Fibroblast of skin of abdomen (primary cell): Measurements from ENCODE around the gene CLDN19.
"Not testable (repeated sequence)": the region's sequence is repeated elsewhere in the genome, so short reads cannot be mapped to it uniquely, and the experiment has no call there.

ENCODE experiments used
- DNase-seq: peaks from one replicate; pipeline ENCODE4 v3.0.0-alpha.2; 2013

The CLDN19 gene

DNA sequence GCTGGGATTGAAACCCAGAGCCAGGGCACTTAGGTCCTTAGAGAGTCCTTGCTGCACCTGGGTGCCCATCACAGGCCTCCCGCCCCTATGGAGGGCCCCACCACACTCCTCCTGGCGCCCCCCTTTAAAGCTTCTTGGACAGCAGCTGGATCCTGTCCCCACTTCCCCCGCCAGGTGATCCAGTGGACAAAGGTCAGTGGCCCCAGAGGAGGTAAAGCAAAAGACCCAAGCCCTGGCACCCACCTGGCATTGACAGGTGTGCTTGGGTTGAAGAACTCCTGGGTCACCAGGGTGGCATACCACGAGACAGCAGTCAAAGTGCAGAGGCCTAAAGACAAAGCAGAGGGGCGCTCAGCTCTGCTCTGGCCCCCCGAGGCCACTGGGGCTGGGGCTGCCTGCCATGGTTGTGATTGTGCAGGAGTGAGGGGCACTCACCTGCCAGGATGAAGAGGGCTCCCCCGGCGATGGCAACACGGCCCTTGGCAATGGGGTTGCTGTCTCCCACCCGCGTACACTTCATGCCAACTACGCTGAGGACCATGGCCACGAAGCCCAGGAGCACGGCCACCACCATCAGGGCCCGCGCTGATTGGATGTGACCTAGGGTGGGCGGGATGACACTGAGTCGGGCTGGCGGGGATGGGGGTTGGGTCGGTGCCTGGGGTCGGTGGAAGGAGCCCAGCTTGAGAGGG is 1.9 kb downstream of the CLDN19 start:
- DNase-seq: no peak

- DNase-seq: no peak
Observed at GRCh38 chr1:42737257-42737656, 2.8 kb downstream of the CLDN19 start.

- DNase-seq: no peak
Observed at GRCh38 chr1:42736571-42737200, 3.4 kb downstream of the CLDN19 start.

- DNase-seq: no peak
Observed at GRCh38 chr1:42736152-42736551, 3.9 kb downstream of the CLDN19 start.

DNA sequence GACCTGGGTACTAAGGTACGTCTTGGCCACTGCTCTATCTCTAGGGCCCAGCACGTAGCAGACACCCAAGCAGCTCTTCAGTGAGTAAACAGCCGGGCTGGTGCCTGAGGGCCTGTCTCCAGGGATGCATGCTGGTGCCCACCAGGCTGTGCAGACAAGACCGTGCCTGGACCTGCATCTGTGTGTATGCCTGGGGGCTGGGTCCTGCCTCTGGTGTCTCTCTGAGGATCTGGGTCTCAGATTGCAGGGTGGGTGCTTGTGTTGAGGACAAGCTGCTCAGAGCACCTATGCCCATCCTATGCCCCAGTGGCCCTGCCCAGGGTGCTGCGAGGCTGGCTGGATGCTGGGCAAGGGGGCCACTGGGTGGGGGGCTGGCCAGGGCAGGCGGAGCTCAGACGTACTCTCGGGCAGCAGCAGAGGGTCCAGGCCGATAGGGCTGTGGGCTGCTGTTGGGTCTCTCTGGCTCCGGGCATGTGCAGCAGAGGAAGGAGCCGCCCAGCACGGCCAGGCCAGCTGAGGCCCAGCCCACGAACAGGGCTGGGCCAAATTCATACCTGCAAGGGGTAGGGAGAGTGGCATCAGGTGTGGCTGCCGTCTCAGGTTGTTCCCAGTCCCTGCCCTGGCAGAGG is 4.4 kb downstream of the CLDN19 start:
- no peak for DNase-seq

GRCh38 chr1:42735056-42735455 is 5.0 kb downstream of the CLDN19 start:
- no peak for DNase-seq

DNA sequence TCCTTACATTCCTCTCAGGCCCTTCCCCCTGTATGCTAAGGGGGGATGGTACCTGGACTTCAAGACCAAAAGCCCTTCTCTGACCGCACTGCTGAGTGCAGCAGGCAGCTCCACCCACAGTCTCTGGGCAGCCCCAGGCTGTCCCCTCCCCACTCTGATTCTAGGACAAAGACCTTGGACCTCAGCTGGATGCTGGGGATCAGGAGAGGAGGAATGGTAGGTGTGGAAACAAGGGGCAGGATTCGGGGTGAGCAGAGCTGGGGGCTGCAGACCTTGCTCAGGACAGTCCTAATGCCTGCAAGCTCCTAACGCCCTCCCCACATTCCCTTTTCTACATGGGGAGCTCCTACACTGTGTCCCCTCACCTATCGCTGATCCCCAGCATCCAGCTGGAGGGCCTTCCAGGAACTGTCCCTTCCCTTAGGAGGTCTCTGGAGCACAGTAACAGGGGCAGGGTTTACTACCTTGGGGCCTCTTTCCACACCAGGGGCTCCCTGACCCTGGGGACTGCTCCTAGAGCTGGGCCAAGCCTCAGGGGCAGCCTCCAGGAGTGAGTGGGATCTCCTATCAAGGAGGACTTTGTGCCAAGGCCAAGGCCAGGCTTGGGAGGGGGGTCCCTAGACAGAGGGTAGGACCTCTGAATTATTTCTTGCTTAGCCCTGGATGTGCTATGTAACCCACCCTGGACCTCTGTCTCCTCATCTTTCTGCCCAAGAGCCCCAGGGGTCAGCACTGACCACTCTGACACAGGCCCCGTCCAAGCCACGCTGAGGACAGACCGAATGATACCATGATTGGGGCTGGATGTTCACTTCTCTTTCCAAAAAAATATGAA is 5.6 kb downstream of the CLDN19 start:
- no peak for DNase-seq

DNA sequence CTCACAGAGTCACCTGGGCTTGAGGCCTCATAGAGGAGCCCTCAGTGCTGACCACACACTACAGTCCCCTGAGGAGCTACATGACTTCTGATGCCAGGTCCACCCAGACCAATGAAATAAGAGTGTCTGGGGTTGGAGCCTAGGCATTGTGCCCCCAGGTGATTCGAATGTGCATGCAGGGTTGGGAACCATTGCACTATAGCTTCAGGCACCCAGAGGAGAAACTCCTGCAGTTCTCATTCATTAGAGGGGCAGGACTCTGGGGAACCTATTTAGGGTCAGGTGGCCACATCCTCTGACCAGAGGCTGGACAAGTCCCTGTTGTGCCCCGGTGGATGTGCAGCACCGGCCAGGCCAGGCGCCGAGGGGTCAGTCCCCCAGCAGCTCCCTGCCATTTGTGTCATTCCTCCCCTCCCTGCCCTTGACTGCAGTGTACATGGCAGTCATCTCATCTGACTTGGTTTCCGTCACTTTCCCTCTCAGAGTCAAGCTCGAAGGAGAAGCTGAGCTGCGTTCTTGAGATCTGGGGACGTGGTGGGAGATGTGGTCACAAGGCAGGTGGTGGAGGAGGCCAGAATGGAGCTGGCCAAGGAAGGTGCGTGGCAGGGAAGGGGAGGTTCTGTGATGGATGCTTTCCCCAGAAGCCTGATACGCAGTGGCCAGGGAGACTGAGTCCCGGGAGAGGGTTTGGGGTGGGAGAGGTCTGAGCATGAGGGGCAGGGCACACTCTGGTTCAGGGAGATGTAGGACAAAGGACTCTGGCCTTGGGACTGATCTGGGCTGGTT is 6.4 kb downstream of the CLDN19 start:
- no peak for DNase-seq

DNA sequence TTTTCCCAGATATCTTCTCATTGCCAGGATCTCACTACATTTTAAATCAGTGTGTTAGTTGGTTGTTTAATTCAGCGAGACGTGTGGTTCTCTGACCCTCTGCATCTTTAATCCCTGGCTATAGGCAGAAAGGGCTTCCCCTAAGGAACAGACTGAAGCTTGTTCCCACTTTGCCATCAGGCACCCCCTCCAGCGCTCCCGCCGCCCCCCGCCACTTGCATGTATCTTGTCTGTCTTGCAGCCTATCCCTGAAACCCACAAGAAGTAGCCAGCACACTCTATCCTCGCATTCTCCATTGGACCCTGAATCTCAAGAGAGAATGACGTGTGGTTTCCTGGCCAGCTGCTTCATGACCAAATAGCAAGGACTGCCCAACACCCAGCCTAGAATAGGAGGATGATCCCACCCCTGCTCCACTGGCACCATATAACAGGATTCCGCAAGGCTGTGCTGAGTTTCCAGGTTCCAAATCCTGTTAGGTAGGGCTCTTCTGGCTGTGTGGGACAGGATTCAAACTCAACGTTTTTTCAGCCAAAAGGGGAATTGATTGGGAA is 7.8 kb downstream of the CLDN19 start:
- DNase-seq: no peak

DNA sequence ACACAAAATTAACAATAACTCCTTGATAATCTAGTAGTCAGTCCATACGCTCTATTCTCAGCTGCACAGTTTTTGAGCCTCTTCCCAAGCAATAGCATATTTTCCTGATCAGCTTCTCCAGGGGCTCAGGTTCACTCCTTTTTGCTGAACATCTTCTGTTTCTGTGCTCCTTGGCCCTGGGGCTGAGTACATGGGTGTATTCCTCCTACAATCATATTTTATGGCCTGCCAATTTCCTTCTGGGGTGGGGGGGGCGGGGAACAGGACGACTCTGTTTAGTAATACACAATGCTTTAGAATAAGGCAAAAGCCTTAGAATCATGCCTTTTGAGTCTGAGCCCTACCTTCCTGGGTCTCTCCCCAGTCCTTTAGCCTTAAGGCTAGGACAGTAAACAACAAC is 8.5 kb downstream of the CLDN19 start:
- DNase-seq: no peak

- no peak for DNase-seq
Observed at GRCh38 chr1:42730988-42731387, 9.0 kb downstream of the CLDN19 start.

DNA sequence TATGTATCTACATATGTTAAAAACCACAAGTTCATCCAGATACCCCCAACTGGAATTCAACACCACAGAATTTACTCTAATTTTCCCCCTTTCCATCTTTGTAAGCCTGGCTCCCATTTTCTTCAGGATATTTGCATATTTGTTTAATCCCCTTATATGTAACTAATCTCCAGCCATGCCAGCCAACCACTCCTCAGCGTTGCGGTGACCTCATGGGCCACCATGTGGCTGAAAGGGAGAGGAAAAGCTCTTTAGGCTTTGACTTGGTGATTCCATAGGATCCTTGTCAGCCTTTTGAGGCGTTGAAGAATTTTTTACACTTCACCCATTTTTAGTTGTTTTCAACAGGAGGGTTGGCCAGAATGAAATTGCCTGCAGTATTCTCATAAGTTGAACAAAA is 10.0 kb downstream of the CLDN19 start:
- no peak for DNase-seq

GRCh38 chr1:42725820-42726219 is 14.2 kb downstream of the CLDN19 start:
- DNase-seq: not testable (repeated sequence)

- no peak for DNase-seq
Observed at GRCh38 chr1:42723511-42723910, 16.5 kb downstream of the CLDN19 start.

GRCh38 chr1:42722403-42722802 is 17.6 kb downstream of the CLDN19 start:
- not testable (repeated sequence) for DNase-seq

GRCh38 chr1:42721926-42722325 is 18.1 kb downstream of the CLDN19 start:
- DNase-seq: no peak

- DNase-seq: no peak
Observed at GRCh38 chr1:42720868-42721267, 19.2 kb downstream of the CLDN19 start.

DNA sequence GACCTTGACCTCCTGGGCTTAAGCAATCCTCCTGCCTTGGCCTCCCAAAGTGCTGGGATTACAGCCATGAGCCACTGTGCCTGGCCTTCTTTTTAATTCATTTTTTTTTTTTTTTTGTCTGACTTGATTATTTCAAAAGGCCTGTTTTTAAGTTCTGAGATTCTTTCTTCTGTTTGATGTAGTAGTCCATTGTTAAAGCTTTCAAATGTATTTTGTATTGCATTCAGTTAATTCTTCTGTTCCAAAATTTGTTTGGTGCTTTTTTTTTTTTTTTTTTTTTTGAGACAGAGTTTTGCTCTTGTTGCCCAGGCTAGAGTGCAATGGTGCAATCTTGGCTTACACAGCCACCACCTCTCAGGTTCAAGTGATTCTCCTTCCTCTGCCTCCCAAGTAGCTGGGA is 25.6 kb downstream of the CLDN19 start:
- DNase-seq: not testable (repeated sequence)

GRCh38 chr1:42713293-42713692 is 26.7 kb downstream of the CLDN19 start:
- no peak for DNase-seq

- not testable (repeated sequence) for DNase-seq
Observed at GRCh38 chr1:42712808-42713207, 27.2 kb downstream of the CLDN19 start.

DNA sequence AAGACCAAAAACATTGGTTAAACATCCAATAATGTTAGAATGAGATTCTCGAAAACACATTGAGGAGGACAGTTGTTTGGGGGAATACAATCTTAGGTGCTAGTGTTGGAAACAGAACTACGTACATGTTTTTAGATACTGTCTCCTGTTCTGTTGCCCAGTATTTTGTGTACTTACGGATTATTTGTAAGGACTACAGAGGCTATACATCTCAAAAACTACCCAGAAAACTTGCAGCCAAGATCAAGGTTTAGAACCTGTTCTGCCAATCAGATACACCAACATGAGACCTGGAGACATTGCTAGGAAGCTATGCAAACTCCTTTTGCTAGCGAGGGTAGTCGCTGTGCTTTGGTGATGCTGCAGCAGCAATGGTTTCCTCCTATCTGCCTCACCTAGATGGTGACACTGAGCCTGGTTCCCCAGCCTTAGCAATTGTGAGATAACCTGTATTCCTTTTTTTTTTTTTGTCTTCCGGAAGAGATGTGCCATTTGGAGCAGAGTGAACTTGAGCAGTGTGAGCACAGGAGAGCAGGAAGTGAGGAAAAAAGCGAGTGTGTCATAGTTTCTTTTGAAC is 36.1 kb downstream of the CLDN19 start:
- no peak for DNase-seq

- DNase-seq: no peak
Observed at GRCh38 chr1:42700006-42700405, 40.0 kb downstream of the CLDN19 start.
